Pancreas (tissue), 10 donors: Measurements from ENCODE around the gene RAB15. TPM values are rescaled to one million over a fixed set of nuclear protein-coding genes. Genes with fewer than 3 reads are reported as not detected.

Source experiments
- ATAC-seq, 4 donors: fragments of 200-7000 bp; cut with Tn5 transposase; one replicate each; pipeline versions ENCODE4 v1.8.0 to v1.9.1; 2020; ENCODE audit warnings: mild to moderate bottlenecking in 4 of 4, moderate library complexity in 4 of 4
- DNase-seq, 6 donors: peaks; one replicate each; pipeline ENCODE4 v3.0.0-alpha.2; 2020
- FAIRE-seq: peaks from 2 replicates; lab custom pipeline; 2012; peaks lifted over from hg19 to GRCh38; lab: Jason Lieb, UNC
- H3K27ac ChIP-seq, 4 donors: fragments of 200-600 bp; sonication (generic); 1 replicate in 3 of 4; 2 replicates in 1 of 4; pipeline versions ENCODE4 v1.5.0 to v1.8.0; 2020
- H3K27me3 ChIP-seq, 4 donors: fragments of 200-600 bp; one replicate each; pipeline ENCODE4 v1.8.0; 2021
- H3K36me3 ChIP-seq, 3 donors: fragments of 200-600 bp; sonication (generic) in 1 of 3; one replicate each; pipeline versions ENCODE4 v1.5.0 to v1.8.0; 2020 to 2021
- H3K4me1 ChIP-seq, 3 donors: fragments of 200-600 bp; one replicate each; pipeline ENCODE4 v1.8.0; 2021
- H3K4me3 ChIP-seq, 4 donors: fragments of 200-600 bp; sonication (generic) in 2 of 4; one replicate each; pipeline versions ENCODE4 v1.5.0 to v1.8.0; 2020 to 2021
- H3K9me3 ChIP-seq, 4 donors: fragments of 200-600 bp; one replicate each; pipeline ENCODE4 v1.8.0; 2021
- CTCF ChIP-seq, 4 donors: fragments of 200-600 bp; sonication (generic) in 3 of 4; IDR thresholded peaks; one replicate each; pipeline versions ENCODE4 v1.5.0 to v1.8.0; 2021; ENCODE audit warnings: antibody characterized with exemption in 4 of 4
- WGBS, 2 donors: extraction: QIAGEN DNeasy Blood & Tissue Kit; methylation state at CpG; one replicate each; pipeline ENCODE4 v1.1.7; 2013; 5-methylcytosine and 5-hydroxymethylcytosine counted together
- intact Hi-C, 3 donors: fragments of 100-400 bp; cut with DNase I; formaldehyde crosslinking; loops; one replicate each; pipeline versions ENCODE4 v1.11.1 to v1.14.2; 2022
- polyA plus RNA-seq, 2 donors: library from polyadenylated mRNA; stranded (reverse); fragments of 200-250 nt; gene quantifications; one replicate each; pipeline ENCODE4 v1.2.3, GENCODE V29; 2013
- total RNA-seq, 6 donors: library from RNA; stranded (reverse); fragmentation: NEBNext Ultra II Directional in 4 of 6; extraction: Animal tissue kit (Norgen Biotek cat#: 25700) in 4 of 6; gene quantifications; one replicate each; pipeline versions ENCODE4 v1.2.1 to v1.2.4, GENCODE V29; 2021 to 2023
- donor health status: healthy with polysubstance abuse.
- donor health status: DM: no; HTN: no; CAD: no; lungs with moderate emphysema.
- donor health status: DM: no; HTN: no; CAD: no.
- donor health status: control.
- donor health status: control.
- donor health status: Bipolar disorder and iron deficiency.
- donor health status: DM: yes; HTN: yes; CAD: no.
- donor health status: DM: no; HTN: no; CAD: no.
- donor health status: DM: no; HTN: no; CAD: no.
- donor health status: DM: yes; HTN: yes; CAD: no.

RAB15 gene
- total RNA-seq (10 to 100 TPM in 2 of 6 donors, 1 to 10 TPM in 4; 4.6 to 18.8 (median 6.4) TPM), polyA plus RNA-seq (10 to 100 TPM in 1 of 2 donors, 1 to 10 TPM in 1; 7.5 to 12.2 TPM)

- no peak within 1 kb of the TSS for H3K27ac ChIP-seq
- intact Hi-C loops = loop anchor here in 1 of 3 donors (10.0 kb wide), 1 partner anchor 147 kb away; no protein-coding TSS in a partner anchor
- H3K4me1 ChIP-seq = peaks cover 0 to 10% (median 0%) of the 10 kb centered on the region in 3 donors
- peak within 1 kb of the TSS; percentile 34 to 82 (median 76) for H3K4me3 ChIP-seq
- H3K27me3 ChIP-seq = no peaks in the 10 kb centered on the region
- ATAC-seq (peak; percentile 71 to 89 (median 80)), DNase-seq (peak; percentile 29 to 82 (median 48)), FAIRE-seq (no peak)
- H3K36me3 ChIP-seq = no peaks in the 10 kb centered on the region
- TF ChIP-seq CTCF (IDR thresholded peaks at IDR 0.05) = no peak
- 0% methylated on average over 38 to 92 of the region's 96 CpGs for WGBS, 2 donors
- H3K9me3 ChIP-seq = no peaks in the 10 kb centered on the region
Observed at GRCh38 chr14:64971943-64972791, at the start of gene RAB15. TSS of gene RAB15 (minus strand) at chr14:64972336. CDS start at chr14:64972076, 260 bp downstream.

GRCh38 chr14:65019944-65020566, 47.9 kb upstream of the RAB15 start:
- H3K4me3 ChIP-seq = no peak overlapping the region
- WGBS, 2 donors = 49 to 56% methylated on average over 9 of the region's 9 CpGs

GRCh38 chr14:65016471-65016870, 44.3 kb upstream of the RAB15 start:
- FAIRE-seq (no peak), ATAC-seq (no peak), DNase-seq (no peak)
- H3K27me3 ChIP-seq = no peaks in the 10 kb centered on the region
- H3K36me3 ChIP-seq = peaks cover 0 to 9% (median 0%) of the 10 kb centered on the region in 3 donors
- H3K9me3 ChIP-seq = no peaks in the 10 kb centered on the region
- peaks cover 0 to 6% (median 3%) of the 10 kb centered on the region in 3 donors for H3K4me1 ChIP-seq
- intact Hi-C loops = no loop called here
- H3K4me3 ChIP-seq = no peak overlapping the region
- WGBS, 2 donors = 84 to 93% methylated on average over 4 of the region's 4 CpGs
- H3K27ac ChIP-seq = no peak overlapping the region
- no peak for TF ChIP-seq CTCF (IDR thresholded peaks at IDR 0.05)

More at GRCh38 chr14:65019944-65020566, 47.9 kb upstream of the RAB15 start:
- peak; percentile 38 to 71 (median 54) for TF ChIP-seq CTCF (IDR thresholded peaks at IDR 0.05)
- peak; percentile 80 for FAIRE-seq
- H3K9me3 ChIP-seq = no peaks in the 10 kb centered on the region
- H3K27me3 ChIP-seq = no peaks in the 10 kb centered on the region
- peaks cover 0 to 9% (median 0%) of the 10 kb centered on the region in 3 donors for H3K36me3 ChIP-seq
- ATAC-seq = peak; percentile 80 to 99 (median 96)
- peak in 3 of 6 donors; percentile 25 to 53 (median 38) for DNase-seq
- peaks cover 0 to 6% (median 3%) of the 10 kb centered on the region in 3 donors for H3K4me1 ChIP-seq
- H3K27ac ChIP-seq = no peak overlapping the region
- intact Hi-C loops = no loop called here

- ATAC-seq = peak in 2 of 4 donors; percentile 26 to 67
- intact Hi-C loops = no loop called here
- Histone ChIP-seq H3K27ac (no peak overlapping the region), H3K4me1 (peaks cover 0 to 6% (median 3%) of the 10 kb centered on the region in 3 donors), H3K36me3 (peaks cover 0 to 9% (median 0%) of the 10 kb centered on the region in 3 donors), H3K9me3 (no peaks in the 10 kb centered on the region), H3K4me3 (no peak overlapping the region), H3K27me3 (no peaks in the 10 kb centered on the region)
- DNase-seq = no peak
- FAIRE-seq = no peak
- no peak for TF ChIP-seq CTCF (IDR thresholded peaks at IDR 0.05)
- WGBS, 2 donors = 73 to 81% methylated on average over 3 of the region's 3 CpGs
Observed at GRCh38 chr14:65015391-65015790, 43.3 kb upstream of the RAB15 start.
